HepG2 (cell line): ENCODE results near the gene MNAT1. TPM values are rescaled to one million over a fixed set of nuclear protein-coding genes. Genes with fewer than 3 reads are reported as not detected.

ENCODE experiments used
- ATF7 ChIP-seq, 2 experiments: fragments of 450-650 bp in 1 of 2; sonication (generic) in 1 of 2; formaldehyde crosslinking in 1 of 2; IDR thresholded peaks; 2 replicates each; pipeline versions ENCODE4 v1.4.0 to v1.6.1; 2016 to 2020; ENCODE audit warnings: antibody characterized with exemption in 1 of 2, mild to moderate bottlenecking in 1 of 2, missing genetic modification reagents in 1 of 2
- GZF1 ChIP-seq: sonication (generic); formaldehyde crosslinking; IDR thresholded peaks from 2 replicates; pipeline ENCODE4 v1.5.1; 2020; ENCODE audit warnings: mild to moderate bottlenecking, missing genetic modification reagents
- HNRNPL ChIP-seq: fragments of 200-400 bp; formaldehyde crosslinking; IDR thresholded peaks from 2 replicates; pipeline ENCODE4 v1.6.1; 2017; ENCODE audit warnings: mild to moderate bottlenecking, low read depth, low read length
- IKZF4 ChIP-seq: sonication (generic); formaldehyde crosslinking; IDR thresholded peaks from 2 replicates; pipeline ENCODE4 v1.5.1; 2020; ENCODE audit warnings: borderline replicate concordance, mild to moderate bottlenecking, low read depth, missing genetic modification reagents; ENCODE audit errors: not compliant biosample characterization
- MED13 ChIP-seq: sonication (generic); formaldehyde crosslinking; IDR thresholded peaks from 2 replicates; pipeline ENCODE4 v1.5.0; 2020; ENCODE audit warnings: missing genetic modification reagents
- PHF8 ChIP-seq: sonication (generic); formaldehyde crosslinking; IDR thresholded peaks from 2 replicates; pipeline ENCODE4 v1.5.0; 2020; ENCODE audit warnings: missing genetic modification reagents
- PRPF4 ChIP-seq: fragments of 200-400 bp; formaldehyde crosslinking; IDR thresholded peaks from 2 replicates; pipeline ENCODE4 v1.6.1; 2016; ENCODE audit warnings: low read length, low read depth; ENCODE audit not compliant: poor library complexity, severe bottlenecking
- RFX5 ChIP-seq: IDR thresholded peaks from 2 replicates; pipeline ENCODE4 v1.6.1; 2011; ENCODE audit warnings: low read depth, low read length, improper control_type of control experiment
- ZNF225 ChIP-seq: sonication (generic); formaldehyde crosslinking; IDR thresholded peaks from 2 replicates; pipeline ENCODE4 v1.4.0; 2020; ENCODE audit warnings: mild to moderate bottlenecking, missing genetic modification reagents
- ZNF24 ChIP-seq: fragments of 450-650 bp; IDR thresholded peaks from 2 replicates; pipeline ENCODE4 v1.6.1; 2017; ENCODE audit warnings: antibody characterized with exemption, mild to moderate bottlenecking
- ZNF260 ChIP-seq: sonication (generic); formaldehyde crosslinking; IDR thresholded peaks from 2 replicates; pipeline ENCODE4 v1.4.0; 2020; ENCODE audit warnings: missing genetic modification reagents, low read depth, mild to moderate bottlenecking, borderline replicate concordance
- ZNF274 ChIP-seq: sonication (generic); formaldehyde crosslinking; IDR thresholded peaks from 2 replicates; pipeline ENCODE4 v1.5.1; 2020; ENCODE audit warnings: mild to moderate bottlenecking, missing genetic modification reagents
- ZNF292 ChIP-seq: sonication (generic); formaldehyde crosslinking; IDR thresholded peaks from 2 replicates; pipeline ENCODE4 v1.8.1; 2022; ENCODE audit warnings: mild to moderate bottlenecking, low read depth, missing genetic modification reagents, borderline replicate concordance
- ZNF317 ChIP-seq: sonication (generic); formaldehyde crosslinking; IDR thresholded peaks from 2 replicates; pipeline ENCODE4 v1.5.0; 2020; ENCODE audit warnings: mild to moderate bottlenecking, missing genetic modification reagents
- ZSCAN22 ChIP-seq: sonication (generic); formaldehyde crosslinking; IDR thresholded peaks from 2 replicates; pipeline ENCODE4 v1.4.0; 2020; ENCODE audit warnings: mild to moderate bottlenecking, missing genetic modification reagents
- polyA plus RNA-seq, 8 experiments: library from polyadenylated mRNA; depleted of rRNA in 3 of 8; stranded (reverse) in 7 of 8; unstranded in 1 of 8; fragments of >200 nt; fragmentation: Illumina TruSeq in 4 of 8; extraction: Trizol in 4 of 8; gene quantifications; 2 replicates each; pipeline versions ENCODE4 v1.2.1 to v1.2.3, GENCODE V29; 2011 to 2016; ENCODE audit warnings: low read depth in 4 of 8, missing spikeins in 1 of 8, mixed read lengths in 1 of 8; ENCODE audit not compliant: insufficient read depth in 1 of 8
- total RNA-seq, 5 experiments: library from RNA; depleted of rRNA; stranded (reverse); fragments of >200 nt; fragmentation: Illumina TruSeq; extraction: Trizol; gene quantifications; 2 replicates each; pipeline ENCODE4 v1.2.3, GENCODE V29; 2016; ENCODE audit warnings: low read depth in 1 of 5
- TF ChIP-seq, protein P1 (sequence below): sonication (generic); formaldehyde crosslinking; IDR thresholded peaks from 2 replicates; pipeline ENCODE4 v1.5.0; 2020; ENCODE audit warnings: missing genetic modification reagents
- TF ChIP-seq, protein P2 (sequence below): sonication (generic); formaldehyde crosslinking; IDR thresholded peaks from 2 replicates; pipeline ENCODE4 v1.5.1; 2020; ENCODE audit warnings: mild to moderate bottlenecking, missing genetic modification reagents, moderate library complexity
- TF ChIP-seq, protein P3 (sequence below): IDR thresholded peaks from 2 replicates; pipeline ENCODE4 v1.6.1; 2012; ENCODE audit warnings: low read depth, low read length, improper control_type of control experiment
- TF ChIP-seq, protein P4 (sequence below): sonication (generic); formaldehyde crosslinking; IDR thresholded peaks from 2 replicates; pipeline ENCODE4 v1.4.0; 2020; ENCODE audit warnings: mild to moderate bottlenecking, missing genetic modification reagents
- TF ChIP-seq, protein P5 (sequence below), 2 experiments: IDR thresholded peaks; 2 replicates each; pipeline ENCODE4 v1.6.1; 2011 to 2012; ENCODE audit warnings: low read length in 2 of 2, borderline replicate concordance in 1 of 2, low read depth in 1 of 2, mild to moderate bottlenecking in 1 of 2, moderate library complexity in 1 of 2
- TF ChIP-seq, protein P6 (sequence below): IDR thresholded peaks from 2 replicates; pipeline ENCODE4 v1.6.1; 2018; ENCODE audit warnings: missing genetic modification reagents

MNAT1 gene
- total and polyA plus RNA-seq, 2 of the 13 experiments (the other 11 are each of a cell fraction or from before 2014, with no cell fraction given) = 49.2 to 94.8 TPM

DNA sequence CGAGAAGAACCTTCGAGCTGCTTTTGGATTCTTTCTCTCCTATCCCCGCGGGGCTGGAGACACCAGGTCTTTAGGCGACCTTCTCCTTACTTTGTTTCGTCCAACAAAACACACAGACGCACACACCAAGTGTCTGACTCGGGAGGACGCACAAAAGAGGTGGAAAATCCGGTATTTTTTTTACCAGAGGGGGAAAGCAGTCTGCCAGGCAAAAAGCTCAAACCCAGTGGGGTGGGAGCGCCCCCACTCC is 12.5 kb upstream of the MNAT1 start (continued):
- TF ChIP-seq ZNF260 (no peak), MED13 (CRISPR knock-in tag) (no peak), ZNF274 (CRISPR knock-in tag) (no peak), IKZF4 (CRISPR knock-in tag) (peak; percentile 6), GZF1 (CRISPR knock-in tag) (peak; percentile 51; the same call in 1 of the 2 replicates), ZSCAN22 (CRISPR knock-in tag) (no peak), PHF8 (CRISPR knock-in tag) (peak; percentile 38), PRPF4 (no peak), HNRNPL (no peak), ZNF225 (no peak), ATF7 (IDR thresholded peaks at IDR 0.05) (no peak), ATF7 (CRISPR knock-in tag; IDR thresholded peaks at IDR 0.05) (no peak), RFX5 (no peak), ZNF317 (CRISPR knock-in tag) (no peak), ZNF24 (no peak), ZNF292 (CRISPR knock-in tag) (peak; percentile 44; the same call in 1 of the 2 replicates)
- TF ChIP-seq, protein P1, sequence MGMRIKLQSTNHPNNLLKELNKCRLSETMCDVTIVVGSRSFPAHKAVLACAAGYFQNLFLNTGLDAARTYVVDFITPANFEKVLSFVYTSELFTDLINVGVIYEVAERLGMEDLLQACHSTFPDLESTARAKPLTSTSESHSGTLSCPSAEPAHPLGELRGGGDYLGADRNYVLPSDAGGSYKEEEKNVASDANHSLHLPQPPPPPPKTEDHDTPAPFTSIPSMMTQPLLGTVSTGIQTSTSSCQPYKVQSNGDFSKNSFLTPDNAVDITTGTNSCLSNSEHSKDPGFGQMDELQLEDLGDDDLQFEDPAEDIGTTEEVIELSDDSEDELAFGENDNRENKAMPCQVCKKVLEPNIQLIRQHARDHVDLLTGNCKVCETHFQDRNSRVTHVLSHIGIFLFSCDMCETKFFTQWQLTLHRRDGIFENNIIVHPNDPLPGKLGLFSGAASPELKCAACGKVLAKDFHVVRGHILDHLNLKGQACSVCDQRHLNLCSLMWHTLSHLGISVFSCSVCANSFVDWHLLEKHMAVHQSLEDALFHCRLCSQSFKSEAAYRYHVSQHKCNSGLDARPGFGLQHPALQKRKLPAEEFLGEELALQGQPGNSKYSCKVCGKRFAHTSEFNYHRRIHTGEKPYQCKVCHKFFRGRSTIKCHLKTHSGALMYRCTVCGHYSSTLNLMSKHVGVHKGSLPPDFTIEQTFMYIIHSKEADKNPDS (CRISPR knock-in tag) = peak; percentile 32; the same call in 1 of the 2 replicates
- TF ChIP-seq, protein P2, sequence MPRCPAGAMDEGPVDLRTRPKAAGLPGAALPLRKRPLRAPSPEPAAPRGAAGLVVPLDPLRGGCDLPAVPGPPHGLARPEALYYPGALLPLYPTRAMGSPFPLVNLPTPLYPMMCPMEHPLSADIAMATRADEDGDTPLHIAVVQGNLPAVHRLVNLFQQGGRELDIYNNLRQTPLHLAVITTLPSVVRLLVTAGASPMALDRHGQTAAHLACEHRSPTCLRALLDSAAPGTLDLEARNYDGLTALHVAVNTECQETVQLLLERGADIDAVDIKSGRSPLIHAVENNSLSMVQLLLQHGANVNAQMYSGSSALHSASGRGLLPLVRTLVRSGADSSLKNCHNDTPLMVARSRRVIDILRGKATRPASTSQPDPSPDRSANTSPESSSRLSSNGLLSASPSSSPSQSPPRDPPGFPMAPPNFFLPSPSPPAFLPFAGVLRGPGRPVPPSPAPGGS (CRISPR knock-in tag) = no peak
- TF ChIP-seq, protein P3, sequence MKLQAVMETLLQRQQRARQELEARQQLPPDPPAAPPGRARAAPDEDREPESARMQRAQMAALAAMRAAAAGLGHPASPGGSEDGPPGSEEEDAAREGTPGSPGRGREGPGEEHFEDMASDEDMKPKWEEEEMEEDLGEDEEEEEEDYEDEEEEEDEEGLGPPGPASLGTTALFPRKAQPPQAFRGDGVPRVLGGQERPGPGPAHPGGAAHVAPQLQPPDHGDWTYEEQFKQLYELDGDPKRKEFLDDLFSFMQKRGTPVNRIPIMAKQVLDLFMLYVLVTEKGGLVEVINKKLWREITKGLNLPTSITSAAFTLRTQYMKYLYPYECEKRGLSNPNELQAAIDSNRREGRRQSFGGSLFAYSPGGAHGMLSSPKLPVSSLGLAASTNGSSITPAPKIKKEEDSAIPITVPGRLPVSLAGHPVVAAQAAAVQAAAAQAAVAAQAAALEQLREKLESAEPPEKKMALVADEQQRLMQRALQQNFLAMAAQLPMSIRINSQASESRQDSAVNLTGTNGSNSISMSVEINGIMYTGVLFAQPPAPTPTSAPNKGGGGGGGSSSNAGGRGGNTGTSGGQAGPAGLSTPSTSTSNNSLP = no peak
- TF ChIP-seq, protein P4, sequence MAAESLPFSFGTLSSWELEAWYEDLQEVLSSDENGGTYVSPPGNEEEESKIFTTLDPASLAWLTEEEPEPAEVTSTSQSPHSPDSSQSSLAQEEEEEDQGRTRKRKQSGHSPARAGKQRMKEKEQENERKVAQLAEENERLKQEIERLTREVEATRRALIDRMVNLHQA = no peak
- TF ChIP-seq, protein P5, sequence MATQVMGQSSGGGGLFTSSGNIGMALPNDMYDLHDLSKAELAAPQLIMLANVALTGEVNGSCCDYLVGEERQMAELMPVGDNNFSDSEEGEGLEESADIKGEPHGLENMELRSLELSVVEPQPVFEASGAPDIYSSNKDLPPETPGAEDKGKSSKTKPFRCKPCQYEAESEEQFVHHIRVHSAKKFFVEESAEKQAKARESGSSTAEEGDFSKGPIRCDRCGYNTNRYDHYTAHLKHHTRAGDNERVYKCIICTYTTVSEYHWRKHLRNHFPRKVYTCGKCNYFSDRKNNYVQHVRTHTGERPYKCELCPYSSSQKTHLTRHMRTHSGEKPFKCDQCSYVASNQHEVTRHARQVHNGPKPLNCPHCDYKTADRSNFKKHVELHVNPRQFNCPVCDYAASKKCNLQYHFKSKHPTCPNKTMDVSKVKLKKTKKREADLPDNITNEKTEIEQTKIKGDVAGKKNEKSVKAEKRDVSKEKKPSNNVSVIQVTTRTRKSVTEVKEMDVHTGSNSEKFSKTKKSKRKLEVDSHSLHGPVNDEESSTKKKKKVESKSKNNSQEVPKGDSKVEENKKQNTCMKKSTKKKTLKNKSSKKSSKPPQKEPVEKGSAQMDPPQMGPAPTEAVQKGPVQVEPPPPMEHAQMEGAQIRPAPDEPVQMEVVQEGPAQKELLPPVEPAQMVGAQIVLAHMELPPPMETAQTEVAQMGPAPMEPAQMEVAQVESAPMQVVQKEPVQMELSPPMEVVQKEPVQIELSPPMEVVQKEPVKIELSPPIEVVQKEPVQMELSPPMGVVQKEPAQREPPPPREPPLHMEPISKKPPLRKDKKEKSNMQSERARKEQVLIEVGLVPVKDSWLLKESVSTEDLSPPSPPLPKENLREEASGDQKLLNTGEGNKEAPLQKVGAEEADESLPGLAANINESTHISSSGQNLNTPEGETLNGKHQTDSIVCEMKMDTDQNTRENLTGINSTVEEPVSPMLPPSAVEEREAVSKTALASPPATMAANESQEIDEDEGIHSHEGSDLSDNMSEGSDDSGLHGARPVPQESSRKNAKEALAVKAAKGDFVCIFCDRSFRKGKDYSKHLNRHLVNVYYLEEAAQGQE (IDR thresholded peaks at IDR 0.05; ENCODE audit: borderline replicate concordance in 1 of 2, low read depth in 1 of 2, low read length in 2 of 2) = no peak
- TF ChIP-seq, protein P6, sequence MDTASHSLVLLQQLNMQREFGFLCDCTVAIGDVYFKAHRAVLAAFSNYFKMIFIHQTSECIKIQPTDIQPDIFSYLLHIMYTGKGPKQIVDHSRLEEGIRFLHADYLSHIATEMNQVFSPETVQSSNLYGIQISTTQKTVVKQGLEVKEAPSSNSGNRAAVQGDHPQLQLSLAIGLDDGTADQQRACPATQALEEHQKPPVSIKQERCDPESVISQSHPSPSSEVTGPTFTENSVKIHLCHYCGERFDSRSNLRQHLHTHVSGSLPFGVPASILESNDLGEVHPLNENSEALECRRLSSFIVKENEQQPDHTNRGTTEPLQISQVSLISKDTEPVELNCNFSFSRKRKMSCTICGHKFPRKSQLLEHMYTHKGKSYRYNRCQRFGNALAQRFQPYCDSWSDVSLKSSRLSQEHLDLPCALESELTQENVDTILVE (CRISPR knock-in tag) = no peak
